Gastrocnemius medialis (tissue), 4 donors: ENCODE measurements around the gene AGAP1. TPM values are rescaled to one million over a fixed set of nuclear protein-coding genes. Genes with fewer than 3 reads are reported as not detected.

Source experiments
- ATAC-seq, 2 donors: fragments of 150-250 bp; one replicate each; pipeline ENCODE4 v1.9.1; 2016
- DNase-seq, 2 donors: peaks; one replicate each; pipeline ENCODE4 v3.0.0-alpha.2; 2019
- H3K27ac ChIP-seq, 4 donors: fragments of 200-600 bp; sonication (generic); 1 replicate in 1 of 4; 2 replicates in 3 of 4; pipeline ENCODE4 v1.5.1; 2016 to 2018; ENCODE audit warnings: mild to moderate bottlenecking in 2 of 4, moderate library complexity in 1 of 4
- H3K27me3 ChIP-seq, 3 donors: fragments of 200-600 bp; sonication (generic) in 2 of 3; 1 replicate in 1 of 3; 2 replicates in 2 of 3; pipeline versions ENCODE4 v1.5.1 to v1.6.0; 2016 to 2019; ENCODE audit warnings: mild to moderate bottlenecking in 1 of 3, moderate library complexity in 1 of 3
- H3K36me3 ChIP-seq, 2 donors: fragments of 200-600 bp; sonication (generic) in 1 of 2; one replicate each; pipeline ENCODE4 v1.5.1; 2017 to 2018
- H3K4me1 ChIP-seq, 2 donors: fragments of 200-600 bp; sonication (generic) in 1 of 2; one replicate each; pipeline ENCODE4 v1.5.1; 2016 to 2017; ENCODE audit warnings: mild to moderate bottlenecking in 2 of 2
- H3K4me3 ChIP-seq, 4 donors: fragments of 200-600 bp; sonication (generic) in 3 of 4; 1 replicate in 1 of 4; 2 replicates in 3 of 4; pipeline ENCODE4 v1.5.1; 2016 to 2019; ENCODE audit warnings: mild to moderate bottlenecking in 2 of 4
- H3K9me3 ChIP-seq, 3 donors: fragments of 200-600 bp; sonication (generic) in 2 of 3; 1 replicate in 1 of 3; 2 replicates in 2 of 3; pipeline ENCODE4 v1.5.1; 2016 to 2019
- POLR2A ChIP-seq, 2 donors: fragments of 450-650 bp; IDR thresholded peaks; one replicate each; pipeline ENCODE4 v1.6.1; 2017; ENCODE audit warnings: antibody characterized with exemption in 2 of 2, mild to moderate bottlenecking in 2 of 2, moderate library complexity in 2 of 2
- in situ Hi-C, 4 donors: fragments of 200-750 bp; cut with MboI; loops; one replicate each; pipeline versions ENCODE4 v1.15.0 to v1.8.0; 2017; ENCODE audit warnings: low sequenced_read_pairs in 4 of 4
- intact Hi-C: fragments of 100-400 bp; cut with DNase I; formaldehyde crosslinking; loops from one replicate; pipeline ENCODE4 v1.15.1; 2023; ENCODE audit warnings: low total_unique reads
- total RNA-seq, 4 donors: library from RNA; depleted of rRNA; stranded (reverse); fragments of >200 nt; gene quantifications; one replicate each; pipeline versions ENCODE4 v1.1.0 to v1.2.3, GENCODE V29; 2016
- TF ChIP-seq, protein P1 (sequence below), 5 experiments: fragments of 450-650 bp in 3 of 5; fragments of 200-600 bp in 2 of 5; sonication (generic) in 2 of 5; IDR thresholded peaks in 4 of 5; conservative IDR thresholded peaks in 1 of 5; 1 replicate in 4 of 5; 2 replicates in 1 of 5; pipeline ENCODE4 v1.5.1; 2016 to 2019; ENCODE audit warnings: antibody characterized with exemption in 5 of 5, mild to moderate bottlenecking in 3 of 5, moderate library complexity in 3 of 5

Gene AGAP1
- total RNA-seq, 4 donors from 2014 or later = 8.5 to 26.8 (median 14.4) TPM

DNA sequence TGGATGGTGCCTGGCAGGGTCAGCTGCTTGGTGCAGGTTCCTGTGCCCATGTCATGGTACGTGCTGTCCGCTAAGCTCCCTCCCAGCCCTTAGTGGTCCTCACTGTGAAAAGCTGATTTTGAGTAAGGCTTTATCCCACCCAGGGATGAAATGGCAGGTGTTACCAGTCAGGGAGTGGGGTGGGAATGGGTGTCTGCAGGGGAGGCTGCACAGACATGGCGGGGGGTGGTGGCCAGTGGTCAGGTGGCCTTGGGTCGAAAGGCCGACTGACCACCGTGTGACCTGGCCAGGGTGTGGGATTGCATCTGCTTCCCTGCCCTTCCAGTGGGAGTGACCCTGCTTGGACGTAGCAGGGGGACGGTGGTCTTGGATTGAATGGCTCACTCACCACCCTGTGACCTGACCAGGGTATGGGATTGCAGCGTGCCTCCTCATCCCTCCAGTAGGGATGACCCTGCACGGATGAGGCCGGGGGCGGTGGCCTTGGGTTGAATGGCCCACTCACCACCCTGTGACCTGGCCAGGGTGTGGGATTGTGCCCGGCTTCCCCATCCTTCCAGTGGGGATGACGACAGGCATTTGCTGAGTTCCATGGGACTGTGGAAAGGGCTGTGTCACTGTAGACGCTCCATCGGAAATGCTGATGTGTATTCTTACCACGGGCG is 29.8 kb downstream of the AGAP1 start:
- ATAC-seq (no peak), DNase-seq (no peak)
- Histone ChIP-seq H3K4me3 (no peak overlapping the region), H3K9me3 (no peaks in the 10 kb centered on the region), H3K27me3 (no peaks in the 10 kb centered on the region), H3K36me3 (no peaks in the 10 kb centered on the region), H3K27ac (no peak overlapping the region), H3K4me1 (peaks cover 8 to 26% of the 10 kb centered on the region in 2 donors)
- TF ChIP-seq POLR2A (IDR thresholded peaks at IDR 0.05) = no peak
- TF ChIP-seq, protein P1, sequence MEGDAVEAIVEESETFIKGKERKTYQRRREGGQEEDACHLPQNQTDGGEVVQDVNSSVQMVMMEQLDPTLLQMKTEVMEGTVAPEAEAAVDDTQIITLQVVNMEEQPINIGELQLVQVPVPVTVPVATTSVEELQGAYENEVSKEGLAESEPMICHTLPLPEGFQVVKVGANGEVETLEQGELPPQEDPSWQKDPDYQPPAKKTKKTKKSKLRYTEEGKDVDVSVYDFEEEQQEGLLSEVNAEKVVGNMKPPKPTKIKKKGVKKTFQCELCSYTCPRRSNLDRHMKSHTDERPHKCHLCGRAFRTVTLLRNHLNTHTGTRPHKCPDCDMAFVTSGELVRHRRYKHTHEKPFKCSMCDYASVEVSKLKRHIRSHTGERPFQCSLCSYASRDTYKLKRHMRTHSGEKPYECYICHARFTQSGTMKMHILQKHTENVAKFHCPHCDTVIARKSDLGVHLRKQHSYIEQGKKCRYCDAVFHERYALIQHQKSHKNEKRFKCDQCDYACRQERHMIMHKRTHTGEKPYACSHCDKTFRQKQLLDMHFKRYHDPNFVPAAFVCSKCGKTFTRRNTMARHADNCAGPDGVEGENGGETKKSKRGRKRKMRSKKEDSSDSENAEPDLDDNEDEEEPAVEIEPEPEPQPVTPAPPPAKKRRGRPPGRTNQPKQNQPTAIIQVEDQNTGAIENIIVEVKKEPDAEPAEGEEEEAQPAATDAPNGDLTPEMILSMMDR (IDR thresholded peaks at IDR 0.05 in 4 of 5, conservative IDR thresholded peaks at IDR 0.05 in 1 of 5) = no peak
- in situ Hi-C loops = no loop called here
- intact Hi-C loops = no loop called here

DNA sequence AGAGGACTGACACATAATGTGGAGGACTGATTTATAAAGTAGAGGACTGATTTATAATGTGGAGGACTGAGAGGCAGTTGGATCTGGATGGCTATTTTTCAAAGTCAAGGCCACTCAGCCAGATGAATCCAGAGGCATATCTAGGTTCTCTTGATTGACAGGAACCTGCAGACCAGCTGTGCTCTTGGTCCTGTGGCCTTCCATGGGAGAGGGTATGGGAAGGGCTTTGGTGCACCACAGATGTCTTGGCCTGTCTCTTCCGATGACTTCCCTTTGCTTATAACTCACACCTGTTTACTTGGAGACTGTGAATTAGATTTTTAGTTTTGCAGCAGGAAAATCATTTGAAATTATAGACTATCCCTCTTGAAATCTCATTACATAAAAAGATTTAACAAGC is 32.3 kb downstream of the AGAP1 start:
- Histone ChIP-seq H3K27me3 (no peaks in the 10 kb centered on the region), H3K4me3 (no peak overlapping the region), H3K36me3 (no peaks in the 10 kb centered on the region), H3K9me3 (no peaks in the 10 kb centered on the region), H3K4me1 (peaks cover 6 to 22% of the 10 kb centered on the region in 2 donors), H3K27ac (no peak overlapping the region)
- DNase-seq = no peak
- TF ChIP-seq, protein P1 (IDR thresholded peaks at IDR 0.05 in 4 of 5, conservative IDR thresholded peaks at IDR 0.05 in 1 of 5) = no peak
- no peak for TF ChIP-seq POLR2A (IDR thresholded peaks at IDR 0.05)
- intact Hi-C loops (no loop called here), in situ Hi-C loops (no loop called here)
- ATAC-seq = no peak

DNA sequence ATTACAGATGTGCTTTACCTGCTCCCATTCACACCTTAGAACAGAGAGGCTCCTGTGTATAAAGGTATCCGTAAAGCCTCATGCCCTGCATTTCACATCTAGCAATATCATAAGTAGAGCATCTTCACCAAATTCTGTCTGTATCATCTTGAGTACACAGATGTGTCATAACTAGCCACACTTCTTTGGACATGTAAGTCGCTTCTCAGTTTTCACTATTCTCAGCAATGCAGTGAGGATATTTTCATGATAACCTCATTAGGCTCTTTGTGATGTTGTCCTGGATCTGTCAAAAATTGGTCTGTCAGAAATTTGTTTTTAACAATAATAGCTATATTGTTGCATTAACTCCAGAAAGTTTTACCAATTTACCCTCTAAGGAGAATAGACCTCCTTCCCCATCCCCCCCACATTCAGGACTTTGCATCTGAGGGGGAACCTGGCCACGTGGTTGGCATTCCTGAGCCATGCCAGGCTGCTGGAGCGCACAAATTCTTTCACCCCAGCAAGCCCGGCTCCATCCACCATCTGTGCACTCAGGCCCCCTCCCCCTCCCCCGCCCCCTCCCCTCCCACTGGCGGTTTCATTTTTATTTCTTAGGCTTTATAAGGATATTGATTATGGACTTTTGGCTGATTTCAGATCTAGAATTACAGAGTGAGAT is 34.1 kb downstream of the AGAP1 start:
- peaks cover 0 to 9% of the 10 kb centered on the region in 2 donors for H3K4me1 ChIP-seq
- TF ChIP-seq, protein P1 (IDR thresholded peaks at IDR 0.05 in 4 of 5, conservative IDR thresholded peaks at IDR 0.05 in 1 of 5) = no peak
- no peak for TF ChIP-seq POLR2A (IDR thresholded peaks at IDR 0.05)
- H3K9me3 ChIP-seq = no peaks in the 10 kb centered on the region
- no peaks in the 10 kb centered on the region for H3K27me3 ChIP-seq
- ATAC-seq (no peak), DNase-seq (no peak)
- H3K27ac ChIP-seq = no peak overlapping the region
- in situ Hi-C loops (no loop called here), intact Hi-C loops (no loop called here)
- H3K4me3 ChIP-seq = no peak overlapping the region
- no peaks in the 10 kb centered on the region for H3K36me3 ChIP-seq

DNA sequence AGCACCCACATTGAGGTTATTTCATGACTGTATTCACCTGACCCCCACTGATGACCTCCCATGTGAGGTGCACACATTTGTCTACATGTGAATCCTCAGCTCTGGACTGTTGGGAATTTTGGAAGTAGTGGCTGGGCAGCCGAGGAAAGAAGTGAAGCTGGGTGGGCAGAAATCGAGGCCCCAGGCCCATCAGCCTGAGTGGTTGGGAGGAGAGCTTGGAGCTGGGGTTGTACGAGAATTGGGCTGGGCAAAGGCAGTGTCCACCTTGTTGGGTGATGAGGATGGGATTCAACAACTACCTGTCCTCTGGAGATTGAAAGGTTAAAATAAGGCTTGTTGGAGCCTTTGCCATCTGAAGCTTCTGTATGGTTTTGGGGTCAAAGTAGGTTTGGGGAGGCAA is 35.8 kb downstream of the AGAP1 start:
- Histone ChIP-seq H3K27me3 (no peaks in the 10 kb centered on the region), H3K36me3 (no peaks in the 10 kb centered on the region), H3K4me3 (no peak overlapping the region), H3K27ac (no peak overlapping the region), H3K9me3 (no peaks in the 10 kb centered on the region), H3K4me1 (peaks cover 0 to 9% of the 10 kb centered on the region in 2 donors)
- TF ChIP-seq, protein P1 (IDR thresholded peaks at IDR 0.05 in 4 of 5, conservative IDR thresholded peaks at IDR 0.05 in 1 of 5) = no peak
- no peak for TF ChIP-seq POLR2A (IDR thresholded peaks at IDR 0.05)
- ATAC-seq = no peak
- in situ Hi-C loops = no loop called here
- no peak for DNase-seq
- intact Hi-C loops = no loop called here
